Right forelimb (tissue), 1 donor: ENCODE results near the gene EML4.

Experiments
- DNase-seq: peaks from one replicate; pipeline ENCODE4 v3.0.0-alpha.2; 2018

The EML4 gene

DNA sequence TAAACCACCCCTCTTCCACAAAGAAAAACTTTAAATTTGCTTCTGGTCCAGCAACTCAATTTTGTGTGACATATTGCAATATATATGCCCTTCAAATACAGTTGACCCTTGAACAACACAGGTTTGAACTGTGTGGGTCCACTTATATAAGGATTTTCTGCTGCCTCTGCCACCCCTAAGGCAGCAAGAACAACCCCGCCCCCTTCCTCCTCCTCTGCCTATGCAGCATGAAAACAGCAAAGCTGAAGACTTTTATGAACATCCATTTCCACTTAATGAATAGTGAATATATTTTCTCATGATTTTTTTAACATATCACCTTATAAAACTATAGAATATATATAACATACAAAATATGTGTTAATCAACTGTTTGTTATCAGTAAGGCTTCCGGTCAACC is 58.3 kb downstream of the EML4 start:
- no peak for DNase-seq

DNA sequence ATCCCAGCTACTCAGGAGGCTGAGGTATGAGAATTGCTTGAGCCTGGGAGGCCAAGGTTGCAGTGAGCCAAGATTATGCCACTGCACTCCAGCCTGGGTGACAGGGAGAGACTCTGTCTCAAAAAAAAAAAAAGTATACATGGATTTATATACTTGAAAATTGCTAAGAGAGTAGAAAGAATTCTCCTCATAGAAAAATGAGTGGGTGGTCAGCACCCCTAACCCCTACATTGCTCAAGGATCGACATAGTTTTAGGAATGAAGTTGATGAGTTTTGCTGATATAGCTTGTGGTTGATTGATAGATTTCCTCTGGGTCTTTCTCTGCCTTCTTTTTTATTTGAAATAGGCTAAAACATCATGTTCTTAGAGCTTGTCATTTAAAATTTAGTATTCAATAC is 58.9 kb downstream of the EML4 start:
- DNase-seq: no peak

DNA sequence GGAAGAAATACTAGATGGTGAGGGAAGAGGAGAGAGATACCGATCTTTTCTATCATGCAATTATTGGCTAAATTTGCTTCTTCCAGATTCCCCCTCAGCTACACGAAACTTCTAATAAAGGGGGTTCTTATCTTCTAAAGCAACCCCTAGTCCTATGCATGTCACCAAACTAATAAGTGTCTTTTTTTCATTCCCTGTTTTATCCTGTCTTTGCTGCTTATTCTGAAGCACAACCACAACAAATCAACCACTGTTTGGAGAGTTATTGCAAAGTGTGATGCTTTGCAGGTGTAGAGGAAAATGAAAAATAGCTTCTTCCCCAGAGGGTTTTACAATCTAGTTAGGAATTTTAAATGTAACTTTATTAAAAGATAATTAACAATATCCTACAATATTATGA is 60.8 kb downstream of the EML4 start:
- DNase-seq: no peak

DNA sequence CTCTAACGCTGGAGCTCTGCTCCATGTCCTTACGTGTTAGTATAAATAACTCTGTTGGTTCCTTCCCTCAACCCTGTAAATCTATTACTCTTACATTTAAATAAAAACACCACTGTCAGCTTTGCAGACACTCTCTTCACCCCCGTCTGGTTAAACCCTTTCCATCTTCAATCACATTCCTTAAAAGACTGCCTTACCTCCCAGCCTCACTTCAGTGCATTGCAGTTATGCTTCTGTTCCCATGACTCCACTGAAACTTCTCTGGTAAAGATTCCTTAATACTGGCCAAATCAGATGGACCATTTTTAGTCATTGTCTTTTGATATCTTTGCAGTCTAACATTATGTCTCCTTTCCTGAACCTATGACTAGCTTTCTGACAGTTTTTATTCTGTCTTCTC is 61.7 kb downstream of the EML4 start:
- no peak for DNase-seq

DNA sequence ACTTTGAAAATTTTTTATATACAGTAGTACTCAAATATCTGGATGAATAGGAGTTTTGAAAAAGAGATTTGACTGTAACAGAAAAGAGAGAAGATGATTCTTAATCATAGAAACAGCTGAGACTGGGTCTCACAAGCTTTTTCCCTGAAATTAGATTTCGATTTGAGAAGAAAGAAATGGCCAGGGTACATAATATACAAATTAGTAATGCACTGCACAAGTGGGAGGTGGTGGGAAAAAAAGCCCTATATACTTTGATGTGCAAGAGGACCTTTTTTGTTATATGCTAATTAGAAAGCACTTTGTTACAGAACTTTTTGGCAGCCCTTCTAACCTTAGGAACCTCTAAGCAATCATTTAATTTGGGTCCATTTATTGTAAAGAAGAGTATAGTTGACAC is 62.9 kb downstream of the EML4 start:
- DNase-seq: no peak

DNA sequence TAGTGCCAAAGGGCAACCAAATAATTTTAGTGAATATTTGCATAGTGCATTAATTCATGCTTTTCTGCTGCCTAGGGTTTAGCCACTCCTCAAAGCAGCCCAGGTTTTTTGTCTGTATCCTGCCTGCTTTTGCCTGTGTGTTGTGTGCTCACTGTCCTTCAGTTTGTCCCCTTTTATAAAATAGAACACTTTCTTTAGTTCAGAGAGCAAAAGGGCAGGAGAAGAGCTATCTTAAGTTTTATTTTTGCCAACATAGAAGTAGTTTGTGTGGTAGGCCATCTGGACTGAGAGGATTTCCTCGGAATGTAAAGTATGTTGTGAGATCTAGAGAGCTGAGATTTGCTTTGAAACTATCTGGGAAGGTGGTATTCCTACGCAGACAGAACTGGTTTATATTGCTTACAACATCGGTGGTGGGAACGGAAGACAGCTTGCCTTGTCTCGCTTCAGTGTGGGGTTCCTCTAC is 64.9 kb downstream of the EML4 start:
- no peak for DNase-seq

DNA sequence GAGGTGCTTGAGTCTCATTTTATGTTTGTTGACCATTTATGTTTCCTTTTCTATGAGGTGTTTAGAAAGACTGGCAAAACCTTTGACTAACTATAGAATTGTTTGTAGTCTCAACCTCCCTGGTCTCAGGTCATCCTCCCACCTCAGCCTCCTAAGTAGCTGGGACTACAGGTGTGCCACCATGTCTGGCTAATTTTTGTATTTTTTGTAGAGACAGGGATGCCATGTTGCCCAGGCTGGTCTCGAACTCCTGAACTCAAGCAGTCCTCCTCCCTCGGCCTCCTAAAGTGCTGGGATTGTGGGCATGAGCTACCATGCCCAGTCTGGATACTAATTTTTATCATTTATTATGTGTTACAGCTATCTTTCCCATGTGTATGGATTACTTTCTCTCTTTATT is 67.8 kb downstream of the EML4 start:
- no peak for DNase-seq

DNA sequence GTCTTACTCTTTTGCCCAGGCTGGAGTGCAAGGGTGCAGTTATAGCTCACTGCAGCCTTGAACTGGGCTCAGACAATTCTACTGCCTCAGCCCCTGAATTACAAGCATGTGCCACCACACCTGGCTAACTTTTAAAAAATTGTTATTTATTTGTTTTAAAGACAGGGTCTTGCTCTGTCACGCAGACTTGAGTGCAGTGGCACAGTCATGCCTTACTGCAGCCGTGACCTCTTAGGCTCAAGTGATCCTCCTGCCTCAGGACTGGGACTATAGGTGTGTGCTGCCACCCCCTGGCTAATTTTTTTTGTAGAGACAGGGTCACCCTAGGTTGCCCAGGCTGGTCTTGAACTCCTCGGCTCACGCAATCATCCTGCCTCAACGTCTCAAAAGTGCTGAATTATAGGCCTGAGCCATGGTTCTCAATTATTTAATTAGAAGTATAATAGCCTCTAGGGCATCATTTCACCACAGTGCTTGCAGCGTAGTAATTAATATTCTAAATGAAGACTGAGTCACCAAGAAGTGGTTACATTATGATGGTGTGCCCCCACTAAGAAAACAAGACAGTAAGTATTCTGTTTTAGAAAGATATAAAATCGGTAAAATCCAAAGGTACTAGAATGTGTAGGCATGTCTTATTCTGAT is 69.6 kb downstream of the EML4 start:
- DNase-seq: no peak

DNA sequence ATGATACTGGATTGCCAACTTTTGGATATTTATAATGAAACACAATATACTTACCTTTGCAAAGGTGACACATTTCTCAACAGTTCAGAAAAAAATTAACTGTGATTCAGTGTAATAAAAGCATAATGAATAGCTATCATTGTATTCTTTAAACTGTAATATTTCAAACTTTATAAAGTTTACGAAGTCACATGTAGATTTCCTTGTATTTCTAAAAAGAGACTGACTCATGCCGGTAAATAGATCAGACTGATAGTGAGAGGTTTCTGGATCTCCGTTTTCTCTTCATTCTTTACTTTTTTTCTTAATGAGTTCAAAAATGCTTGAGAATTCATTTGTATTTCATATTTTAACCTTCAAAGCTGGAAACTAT is 70.1 kb downstream of the EML4 start:
- DNase-seq: no peak

DNA sequence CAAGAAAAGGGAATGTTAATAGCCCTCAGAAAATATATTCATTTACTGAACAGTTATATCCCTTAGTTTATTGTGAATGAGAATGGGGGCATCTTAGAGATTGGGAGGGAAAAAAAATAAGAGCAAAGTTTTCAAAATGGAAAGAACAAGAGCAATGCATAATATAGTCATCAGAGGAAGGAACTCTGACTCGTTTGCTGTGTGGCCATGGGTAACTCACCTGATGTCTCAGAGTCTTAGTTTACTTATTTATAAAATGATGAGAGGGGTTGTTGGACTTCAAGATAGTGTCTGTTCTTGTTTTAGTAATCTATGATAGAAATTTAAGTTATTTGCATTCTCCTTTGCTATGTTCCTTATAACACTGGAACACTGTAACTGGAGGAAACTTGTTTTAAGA is 70.7 kb downstream of the EML4 start:
- no peak for DNase-seq

DNA sequence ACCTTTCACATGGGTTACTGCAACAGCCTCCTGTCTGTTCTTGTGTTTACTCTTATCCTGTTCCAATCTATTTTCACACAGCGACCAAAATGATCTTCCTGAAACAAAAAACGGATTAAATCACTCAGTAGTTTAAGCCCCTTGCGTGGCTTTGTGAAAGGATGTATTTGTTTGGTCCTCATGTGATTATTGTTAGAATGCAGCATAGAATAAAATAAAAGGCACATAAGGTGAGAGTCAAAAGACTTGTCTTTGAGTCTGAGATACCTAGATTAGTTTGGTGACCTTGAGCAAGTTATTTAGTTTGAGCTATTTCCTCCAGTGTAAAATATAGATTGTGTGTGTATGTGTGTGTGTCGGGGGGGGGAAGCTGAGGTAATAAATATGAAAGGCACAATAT is 72.4 kb downstream of the EML4 start:
- no peak for DNase-seq

DNA sequence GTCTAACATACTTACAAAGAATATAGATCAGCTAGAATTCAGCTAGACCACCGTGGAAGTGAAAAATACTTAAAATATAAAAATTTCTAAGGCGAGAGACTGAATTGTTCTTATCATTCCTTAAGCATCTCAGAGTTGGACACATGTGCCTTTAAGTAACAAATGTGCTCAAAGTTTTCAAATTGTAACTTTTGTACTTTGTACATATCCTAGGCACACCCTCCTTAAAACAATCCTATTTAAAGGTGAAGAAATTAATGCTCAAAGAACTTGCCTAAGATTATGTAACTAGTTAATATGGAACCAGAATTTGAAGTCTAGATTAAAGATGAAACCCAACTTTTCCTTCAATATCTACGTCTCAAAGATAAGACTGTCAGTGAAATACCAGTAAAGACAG is 74.1 kb downstream of the EML4 start:
- DNase-seq: no peak

DNA sequence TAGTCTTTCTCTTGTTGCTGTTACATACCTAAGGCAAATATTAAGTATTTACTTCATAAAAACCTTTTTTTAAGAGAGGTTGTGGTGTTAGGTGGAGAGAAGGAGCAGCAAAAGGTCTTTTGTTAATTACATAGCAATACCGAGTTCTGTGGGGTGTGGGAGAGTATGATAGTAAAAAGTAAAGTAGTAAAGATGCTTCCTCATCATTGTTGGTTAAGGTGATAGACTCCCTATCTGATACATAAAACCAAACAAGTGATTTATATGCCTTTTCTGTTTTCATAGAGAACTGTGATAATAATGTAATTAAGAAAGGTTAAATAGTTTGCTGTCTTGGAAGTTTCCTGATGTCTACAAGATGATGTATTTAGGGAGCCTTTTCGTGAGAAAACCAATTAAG is 75.4 kb downstream of the EML4 start:
- no peak for DNase-seq

DNA sequence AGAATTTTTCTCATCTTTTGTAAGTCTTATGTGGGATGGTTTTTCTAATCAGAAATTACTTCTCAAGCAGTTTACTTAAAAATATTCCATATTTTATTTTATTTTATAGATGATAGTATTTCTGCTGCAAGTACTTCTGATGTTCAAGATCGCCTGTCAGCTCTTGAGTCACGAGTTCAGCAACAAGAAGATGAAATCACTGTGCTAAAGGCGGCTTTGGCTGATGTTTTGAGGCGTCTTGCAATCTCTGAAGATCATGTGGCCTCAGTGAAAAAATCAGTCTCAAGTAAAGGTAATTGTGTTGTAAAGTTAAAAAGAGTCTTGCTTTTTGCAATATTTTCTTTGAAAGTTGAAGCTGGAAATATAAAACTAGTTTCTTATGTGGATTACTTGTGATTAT is 76.2 kb downstream of the EML4 start:
- no peak for DNase-seq

DNA sequence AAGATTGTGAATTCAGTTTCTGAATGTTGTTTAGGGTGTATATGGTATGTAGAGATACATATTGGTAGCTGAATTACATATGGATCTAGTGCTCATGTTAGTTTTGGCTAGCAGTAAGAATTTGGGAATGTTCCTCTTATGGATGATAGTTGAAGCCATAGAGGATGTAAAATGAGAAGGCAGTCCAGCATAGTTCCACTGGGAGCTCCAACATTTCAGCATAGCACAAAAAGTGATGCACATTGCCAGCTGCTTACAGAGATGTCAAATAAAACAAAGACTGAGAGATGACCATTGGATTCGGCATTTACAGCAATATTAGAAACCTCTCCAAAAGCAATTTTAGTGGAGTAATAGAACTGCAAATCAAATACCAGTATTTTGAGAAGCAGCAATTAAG is 77.4 kb downstream of the EML4 start:
- no peak for DNase-seq

DNA sequence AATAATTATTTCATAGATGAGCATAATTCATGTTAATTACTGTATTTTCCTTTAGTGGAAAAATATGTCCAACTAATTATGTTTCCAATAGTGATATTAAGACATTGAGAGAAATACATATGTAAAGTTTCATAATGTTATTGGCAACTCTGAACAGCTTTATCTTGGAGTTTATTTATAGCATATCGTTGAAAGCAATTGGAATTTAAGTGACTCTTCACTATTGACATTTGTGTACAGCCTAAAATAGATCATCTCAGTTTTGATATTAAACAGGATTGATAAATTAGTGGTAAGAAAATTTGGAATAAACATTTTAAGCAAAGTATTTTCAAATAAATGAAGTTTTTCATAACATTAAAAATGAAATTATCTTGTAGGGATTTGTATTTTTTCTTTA is 79.7 kb downstream of the EML4 start:
- DNase-seq: no peak

DNA sequence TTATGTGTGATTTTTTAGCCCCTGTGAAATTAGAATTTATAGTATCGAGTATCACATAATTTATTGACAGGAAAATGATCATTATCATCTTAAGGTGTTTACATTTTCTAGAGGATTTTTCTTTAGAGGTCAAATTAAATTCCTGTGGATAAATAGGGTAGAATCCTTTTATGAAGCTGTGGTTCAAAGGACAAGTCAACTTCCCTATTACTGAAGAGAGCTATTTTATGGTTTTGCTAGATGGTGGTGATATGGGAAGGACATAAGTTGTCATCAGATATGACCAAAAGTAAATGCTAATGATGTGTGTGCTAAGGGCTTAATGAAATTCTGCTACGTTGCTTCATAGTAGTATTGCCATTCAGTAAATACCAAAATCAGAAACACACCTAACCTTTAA is 80.1 kb downstream of the EML4 start:
- no peak for DNase-seq

DNA sequence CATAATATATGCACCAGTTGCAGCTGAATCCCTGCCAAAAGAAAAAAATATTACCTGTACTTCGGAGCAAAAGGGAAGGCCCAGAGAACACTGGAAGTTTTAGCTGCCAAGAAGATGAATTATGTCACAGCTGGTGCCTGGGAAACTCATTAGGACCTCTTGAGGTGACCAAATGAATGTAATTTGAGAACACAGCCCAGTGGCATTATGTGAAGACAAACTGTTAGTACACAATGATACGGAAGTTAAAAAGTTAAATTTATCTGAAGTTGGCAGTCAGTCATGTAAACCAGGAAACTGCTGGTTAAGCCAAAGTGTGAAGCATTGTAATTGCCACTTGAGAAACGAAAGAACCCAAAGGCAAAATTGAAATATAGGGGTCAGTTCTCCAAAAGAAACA is 80.7 kb downstream of the EML4 start:
- no peak for DNase-seq

DNA sequence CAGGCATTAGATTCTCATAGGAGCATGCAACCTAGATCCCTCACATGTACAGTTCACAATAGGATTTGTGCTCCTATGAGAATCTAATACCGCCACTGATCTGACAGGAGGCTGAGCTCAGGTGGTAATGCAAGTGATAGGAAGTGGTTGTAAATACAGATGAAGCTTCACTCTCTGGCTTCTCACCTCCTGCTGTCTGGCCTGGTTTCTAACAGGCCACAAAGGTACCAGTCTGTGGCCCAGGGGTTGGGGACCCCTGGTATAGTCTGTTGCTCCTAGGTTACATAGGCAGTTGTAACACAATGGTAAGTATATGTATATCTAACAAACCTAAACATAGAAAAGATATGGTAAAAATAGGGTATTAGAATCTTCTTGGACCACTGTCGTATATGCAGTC is 81.8 kb downstream of the EML4 start:
- DNase-seq: no peak

DNA sequence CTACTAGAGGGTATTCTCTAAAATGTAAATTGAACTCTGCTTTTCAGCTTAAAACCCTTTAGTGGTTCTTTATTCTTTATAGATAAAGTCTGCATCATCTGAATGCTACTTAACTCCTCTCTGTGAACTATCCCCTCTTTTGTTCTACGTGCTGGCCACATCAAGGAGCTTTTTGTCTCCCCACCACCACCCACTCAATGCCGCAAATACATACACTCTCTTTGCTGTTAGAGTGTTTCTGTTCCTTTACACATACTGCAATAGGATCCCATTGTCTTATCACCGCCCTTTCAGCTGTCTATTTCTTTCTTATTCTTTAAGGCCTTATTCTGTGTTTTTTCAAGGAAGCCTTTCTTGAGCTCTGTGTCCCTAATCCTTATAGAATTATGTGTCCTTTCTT is 83.3 kb downstream of the EML4 start:
- no peak for DNase-seq

DNA sequence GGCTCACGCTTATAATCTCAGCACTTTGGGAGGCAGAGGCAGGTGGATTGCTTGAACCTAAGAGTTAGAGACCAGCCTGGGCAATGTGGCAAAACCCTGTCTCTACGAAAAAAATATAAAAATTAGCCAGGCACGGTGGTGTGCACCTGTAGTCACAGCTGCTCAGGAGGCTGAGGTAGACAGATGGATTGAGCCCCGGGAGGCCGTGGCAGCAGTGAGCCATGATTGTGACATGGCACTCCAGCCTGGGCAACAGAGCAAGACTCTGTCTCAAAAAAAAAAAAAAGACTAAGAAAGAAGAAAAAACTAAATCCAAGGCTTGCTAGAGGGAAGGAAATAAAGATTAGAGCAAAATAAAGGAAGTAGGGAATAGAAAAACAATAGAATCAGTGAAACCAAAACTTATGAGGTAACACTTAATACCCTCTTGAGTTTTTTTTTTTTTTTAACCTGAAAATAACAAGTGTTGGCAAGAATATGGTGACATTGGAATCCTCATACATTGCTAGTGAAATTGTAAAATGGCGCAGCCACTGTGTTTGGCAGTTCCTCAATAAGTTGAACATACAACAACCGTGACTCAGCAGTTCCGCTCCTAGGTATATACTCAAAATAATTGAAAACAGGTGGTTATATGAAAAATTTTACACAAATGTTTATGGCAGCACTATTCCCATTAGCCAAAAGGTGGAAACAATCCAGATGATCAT is 85.2 kb downstream of the EML4 start:
- DNase-seq: no peak

DNA sequence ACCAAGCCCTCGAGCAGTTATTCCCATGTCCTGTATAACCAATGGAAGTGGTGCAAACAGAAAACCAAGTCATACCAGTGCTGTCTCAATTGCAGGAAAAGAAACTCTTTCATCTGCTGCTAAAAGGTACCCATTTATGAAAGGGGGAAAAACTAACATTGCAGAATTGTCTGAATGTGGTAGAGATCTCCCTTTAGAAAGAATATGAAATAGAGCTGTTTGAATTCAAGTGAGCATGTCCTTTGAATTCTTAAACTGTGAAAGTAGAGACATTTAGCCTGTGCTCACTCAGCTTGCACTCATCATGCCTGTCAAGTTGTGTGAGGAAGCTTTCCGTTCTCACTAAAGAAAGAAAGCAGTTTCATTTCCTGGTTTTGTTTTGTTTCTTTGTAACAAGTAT is 87.4 kb downstream of the EML4 start:
- no peak for DNase-seq

DNA sequence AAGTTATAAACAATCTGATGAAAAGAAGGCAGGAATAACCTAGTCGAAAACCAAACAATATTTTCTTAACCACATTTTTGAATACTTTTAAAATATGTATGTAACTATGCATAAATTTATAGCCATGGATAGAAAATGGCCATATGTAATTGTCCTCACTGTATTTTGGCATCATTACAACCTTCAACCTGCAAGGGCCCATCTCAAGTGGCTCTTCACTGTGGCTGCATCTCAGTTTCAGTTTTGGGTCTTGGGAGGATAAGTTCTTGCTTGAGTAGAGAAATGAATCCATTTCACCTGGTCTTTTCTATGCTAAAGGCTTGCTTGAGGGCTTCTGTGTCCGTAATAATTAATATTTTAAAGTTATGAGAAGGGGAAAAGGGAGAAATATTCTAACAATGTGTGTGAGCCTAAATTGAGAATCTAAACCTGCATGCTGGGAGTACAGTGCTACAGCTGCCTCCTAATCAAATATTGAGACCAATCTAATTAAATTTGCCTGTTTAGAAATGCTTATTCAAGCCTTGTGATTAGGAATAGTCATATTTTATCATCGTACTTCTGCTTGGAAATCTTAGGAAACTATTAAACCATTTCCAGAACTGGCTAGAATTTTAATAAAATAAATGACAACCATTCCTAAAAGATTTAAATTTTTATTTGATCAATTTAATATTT is 92.5 kb downstream of the EML4 start:
- no peak for DNase-seq

DNA sequence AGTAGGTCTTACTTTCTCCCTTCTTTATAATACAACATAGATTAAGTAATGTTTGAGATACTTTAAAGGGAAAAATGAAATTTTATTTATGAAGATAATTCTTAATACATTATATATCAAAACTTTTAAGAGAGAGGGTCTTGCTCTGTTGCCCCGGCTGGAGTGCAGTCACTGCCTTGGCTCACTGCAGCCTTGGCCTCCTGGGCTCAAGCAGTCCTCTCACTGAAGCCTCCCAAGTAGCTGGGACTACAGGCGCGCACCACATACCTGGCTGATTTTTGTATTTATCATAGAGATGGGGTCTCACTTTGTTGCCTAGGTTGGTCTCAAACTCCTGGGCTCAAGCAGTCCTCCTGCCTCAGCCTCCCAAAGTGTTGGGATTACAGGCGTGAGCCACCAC is 97.1 kb downstream of the EML4 start:
- DNase-seq: no peak

DNA sequence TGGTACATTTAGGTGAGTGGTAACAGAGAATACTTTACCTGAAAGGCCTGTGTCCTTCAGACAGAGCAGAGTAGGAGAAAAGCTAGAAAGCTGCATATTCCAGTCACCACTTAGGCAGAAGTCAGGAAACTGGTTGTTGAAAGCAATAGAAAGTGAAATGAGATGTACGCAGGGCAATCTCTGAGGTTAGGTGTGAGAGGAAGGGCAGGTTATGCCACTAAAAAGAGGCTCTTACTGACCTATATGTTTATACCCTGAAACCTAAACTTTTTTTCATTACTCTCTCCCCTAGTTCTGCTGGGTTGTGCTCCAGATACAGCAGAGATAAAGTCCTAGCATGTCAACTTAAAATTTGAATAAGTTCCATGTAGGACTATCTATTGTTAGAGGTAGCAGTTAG is 98.4 kb downstream of the EML4 start:
- no peak for DNase-seq
